ENCODE measurements around the gene FRMD4B. TPM values are rescaled to one million over a fixed set of nuclear protein-coding genes. Genes with fewer than 3 reads are reported as not detected.

FRMD4B gene
- total and polyA plus RNA-seq, 7 donors: 8.2 to 21.5 (median 13.2) TPM

DNA sequence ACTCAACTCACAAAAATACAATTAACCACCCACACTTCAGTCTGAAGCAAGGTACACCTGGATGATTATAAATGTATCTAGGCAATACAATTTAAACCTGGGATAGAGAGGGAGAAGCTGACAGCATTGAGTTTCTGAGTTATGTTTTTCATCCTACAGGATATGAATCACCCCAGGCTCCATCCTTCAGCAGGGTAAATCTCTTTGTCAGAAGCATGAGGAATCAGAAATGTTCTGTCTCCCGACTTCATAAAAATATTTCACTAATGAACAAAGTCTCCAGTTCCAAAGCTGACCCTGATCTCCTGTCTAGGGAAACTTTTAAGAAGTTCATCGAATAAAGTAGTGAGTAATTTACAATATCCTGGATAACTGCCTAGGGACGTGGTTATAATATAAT is 25.5 kb upstream of the FRMD4B start:
- TF ChIP-seq, protein P1, sequence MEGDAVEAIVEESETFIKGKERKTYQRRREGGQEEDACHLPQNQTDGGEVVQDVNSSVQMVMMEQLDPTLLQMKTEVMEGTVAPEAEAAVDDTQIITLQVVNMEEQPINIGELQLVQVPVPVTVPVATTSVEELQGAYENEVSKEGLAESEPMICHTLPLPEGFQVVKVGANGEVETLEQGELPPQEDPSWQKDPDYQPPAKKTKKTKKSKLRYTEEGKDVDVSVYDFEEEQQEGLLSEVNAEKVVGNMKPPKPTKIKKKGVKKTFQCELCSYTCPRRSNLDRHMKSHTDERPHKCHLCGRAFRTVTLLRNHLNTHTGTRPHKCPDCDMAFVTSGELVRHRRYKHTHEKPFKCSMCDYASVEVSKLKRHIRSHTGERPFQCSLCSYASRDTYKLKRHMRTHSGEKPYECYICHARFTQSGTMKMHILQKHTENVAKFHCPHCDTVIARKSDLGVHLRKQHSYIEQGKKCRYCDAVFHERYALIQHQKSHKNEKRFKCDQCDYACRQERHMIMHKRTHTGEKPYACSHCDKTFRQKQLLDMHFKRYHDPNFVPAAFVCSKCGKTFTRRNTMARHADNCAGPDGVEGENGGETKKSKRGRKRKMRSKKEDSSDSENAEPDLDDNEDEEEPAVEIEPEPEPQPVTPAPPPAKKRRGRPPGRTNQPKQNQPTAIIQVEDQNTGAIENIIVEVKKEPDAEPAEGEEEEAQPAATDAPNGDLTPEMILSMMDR (IDR thresholded peaks at IDR 0.05): no peak
- TF ChIP-seq EP300 (IDR thresholded peaks at IDR 0.05) (no peak), POLR2AphosphoS5 (IDR thresholded peaks at IDR 0.05) (no peak), POLR2A (IDR thresholded peaks at IDR 0.05) (no peak)
- H3K4me1 ChIP-seq: peaks cover 0 to 2% (median 0%) of the 10 kb centered on the region in 4 donors
- no peak for DNase-seq
- H3K36me3 ChIP-seq: no peaks in the 10 kb centered on the region
- H3K27ac ChIP-seq: no peak overlapping the region
- intact Hi-C loops (cut with DNase I): loop anchor here (5.0 kb wide), 1 partner anchor 249 kb away; no protein-coding TSS in a partner anchor
- H3K9me3 ChIP-seq: no peaks in the 10 kb centered on the region
- WGBS, 2 donors: 65 to 72% methylated on average over 3 of the region's 3 CpGs
- no peak overlapping the region for H3K4me3 ChIP-seq
- H3K27me3 ChIP-seq: no peaks in the 10 kb centered on the region

GRCh38 chr3:69410301-69410700 is 24.4 kb upstream of the FRMD4B start:
- peak; percentile 74 for DNase-seq
- Histone ChIP-seq H3K4me1 (peaks cover 0 to 5% (median 0%) of the 10 kb centered on the region in 4 donors), H3K27ac (no peak overlapping the region), H3K9me3 (no peaks in the 10 kb centered on the region), H3K27me3 (no peaks in the 10 kb centered on the region), H3K36me3 (no peaks in the 10 kb centered on the region), H3K4me3 (no peak overlapping the region)
- 18 to 32% methylated on average over 8 of the region's 8 CpGs for WGBS, 2 donors
- TF ChIP-seq EP300 (IDR thresholded peaks at IDR 0.05) (no peak), POLR2AphosphoS5 (IDR thresholded peaks at IDR 0.05) (peak in 1 of 4 donors; percentile 0)
- TF ChIP-seq, protein P1 (IDR thresholded peaks at IDR 0.05): peak in 3 of 4 experiments; percentile 65 to 71 (median 69)
- intact Hi-C loops (cut with DNase I): loop anchor here (5.0 kb wide), 1 partner anchor 248 kb away; no protein-coding TSS in a partner anchor

DNA sequence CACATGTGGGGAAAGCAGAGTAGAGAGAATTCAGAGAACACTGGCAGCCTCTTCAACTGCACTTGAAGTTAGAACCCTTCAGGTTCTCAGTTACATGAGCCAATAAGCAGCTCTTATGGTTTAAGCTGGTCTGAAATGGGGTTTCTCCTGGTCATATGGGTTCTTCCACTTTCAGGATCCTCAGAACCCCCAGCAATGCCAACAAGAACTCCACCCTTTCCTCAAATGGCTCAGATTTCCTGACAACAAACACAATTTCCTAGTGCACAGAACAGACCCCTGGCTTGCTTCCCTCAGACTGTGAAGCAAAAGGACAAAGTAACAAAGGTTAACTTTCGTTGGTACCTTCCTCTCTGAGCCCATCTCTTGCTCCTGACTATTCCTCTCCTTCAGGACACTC is 23.9 kb upstream of the FRMD4B start:
- intact Hi-C loops (cut with DNase I): loop anchor here (5.0 kb wide), 1 partner anchor 248 kb away; no protein-coding TSS in a partner anchor
- Histone ChIP-seq H3K27ac (peak overlapping the region in 2 of 4 donors; percentile 18 to 43), H3K36me3 (no peaks in the 10 kb centered on the region), H3K4me3 (no peak overlapping the region), H3K4me1 (peaks cover 0 to 5% (median 0%) of the 10 kb centered on the region in 4 donors), H3K27me3 (no peaks in the 10 kb centered on the region), H3K9me3 (no peaks in the 10 kb centered on the region)
- TF ChIP-seq, protein P1 (IDR thresholded peaks at IDR 0.05): no peak
- TF ChIP-seq EP300 (IDR thresholded peaks at IDR 0.05) (no peak), POLR2A (IDR thresholded peaks at IDR 0.05) (no peak), POLR2AphosphoS5 (IDR thresholded peaks at IDR 0.05) (no peak)
- WGBS, 2 donors: 27 to 69% methylated on average over 1 of the region's 1 CpG
- DNase-seq: no peak

DNA sequence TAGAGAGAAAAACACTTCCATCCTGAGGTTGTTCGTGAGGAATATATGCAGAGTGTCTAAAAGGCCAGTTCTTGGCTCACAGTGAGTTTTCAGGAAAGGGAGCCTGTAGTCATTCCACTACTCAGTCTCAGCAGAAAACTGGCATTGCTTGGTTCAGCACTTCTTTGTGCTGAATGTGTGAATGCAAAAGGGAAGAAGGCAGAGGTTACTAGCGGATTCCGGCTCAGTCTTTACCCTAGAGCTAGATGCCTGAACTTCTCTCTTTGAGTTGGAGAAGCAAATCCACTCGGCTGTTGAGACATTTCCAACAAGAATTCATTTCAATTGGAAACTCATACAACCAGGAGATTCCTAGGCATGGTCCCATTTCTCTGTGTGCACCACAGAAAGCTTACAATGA is 23.1 kb upstream of the FRMD4B start:
- no peaks in the 10 kb centered on the region for H3K27me3 ChIP-seq
- H3K27ac ChIP-seq: peak overlapping the region in 2 of 4 donors; percentile 11 to 43
- no peak for DNase-seq
- TF ChIP-seq POLR2AphosphoS5 (IDR thresholded peaks at IDR 0.05) (peak in 1 of 4 donors; percentile 19), EP300 (IDR thresholded peaks at IDR 0.05) (no peak)
- WGBS, 2 donors: 79 to 81% methylated on average over 4 of the region's 4 CpGs
- intact Hi-C loops (cut with DNase I): no loop called here
- no peaks in the 10 kb centered on the region for H3K9me3 ChIP-seq
- H3K4me3 ChIP-seq: no peak overlapping the region
- peaks cover 0 to 5% (median 0%) of the 10 kb centered on the region in 4 donors for H3K4me1 ChIP-seq
- no peaks in the 10 kb centered on the region for H3K36me3 ChIP-seq

GRCh38 chr3:69408542-69408941 is 22.7 kb upstream of the FRMD4B start:
- H3K27ac ChIP-seq: peak overlapping the region in 1 of 4 donors; percentile 19
- 75 to 77% methylated on average over 5 of the region's 5 CpGs for WGBS, 2 donors

GRCh38 chr3:69407908-69408307 is 22.0 kb upstream of the FRMD4B start:
- Histone ChIP-seq H3K36me3 (no peaks in the 10 kb centered on the region), H3K4me3 (no peak overlapping the region), H3K27ac (no peak overlapping the region), H3K4me1 (peaks cover 0 to 5% (median 0%) of the 10 kb centered on the region in 4 donors), H3K9me3 (no peaks in the 10 kb centered on the region), H3K27me3 (no peaks in the 10 kb centered on the region)
- 93 to 94% methylated on average over 7 of the region's 7 CpGs for WGBS, 2 donors
- intact Hi-C loops (cut with DNase I): no loop called here
- no peak for DNase-seq
- TF ChIP-seq, protein P1 (IDR thresholded peaks at IDR 0.05): no peak
- TF ChIP-seq EP300 (IDR thresholded peaks at IDR 0.05): no peak
- TF ChIP-seq POLR2AphosphoS5 (IDR thresholded peaks at IDR 0.05): no peak

More at GRCh38 chr3:69408542-69408941, 22.7 kb upstream of the FRMD4B start:
- intact Hi-C loops (cut with DNase I): no loop called here
- H3K9me3 ChIP-seq: no peaks in the 10 kb centered on the region
- H3K4me1 ChIP-seq: peaks cover 0 to 5% (median 0%) of the 10 kb centered on the region in 4 donors
- no peak for DNase-seq
- TF ChIP-seq POLR2AphosphoS5 (IDR thresholded peaks at IDR 0.05) (no peak), POLR2A (IDR thresholded peaks at IDR 0.05) (no peak), EP300 (IDR thresholded peaks at IDR 0.05) (no peak)
- no peaks in the 10 kb centered on the region for H3K27me3 ChIP-seq
- H3K36me3 ChIP-seq: no peaks in the 10 kb centered on the region
- H3K4me3 ChIP-seq: no peak overlapping the region
